ENCODE data around the gene RFESD. TPM values are rescaled to one million over a fixed set of nuclear protein-coding genes. Genes with fewer than 3 reads are reported as not detected.

RFESD gene
- total RNA-seq, 2 experiments from 2014 or later, result 1.3 to 1.5 TPM

GRCh38 chr5:95686651-95687050, 40.1 kb downstream of the RFESD start:
- no peak for TF ChIP-seq CTCF (IDR thresholded peaks at IDR 0.05)
- ChIA-PET POLR2A (no interaction called here), CTCF (no interaction called here)
- H3K36me3 Mint-ChIP-seq (ENCODE audit: low read depth), result no peaks in the 10 kb centered on the region
- intact Hi-C loops (cut with DNase I, micrococcal nuclease), result no loop called here
- H3K9me3 Mint-ChIP-seq, result peaks cover 5% of the 10 kb centered on the region
- Histone ChIP-seq H3K36me3 (ENCODE audit: insufficient read depth, low read length) (no peaks in the 10 kb centered on the region), H3K9me3 (ENCODE audit: control insufficient read depth in 1 of 2, insufficient read depth in 1 of 2, low read length in 2 of 2) (no peaks in the 10 kb centered on the region), H3K4me3 (ENCODE audit: low read length) (no peak overlapping the region), H3K27me3 (ENCODE audit: control insufficient read depth in 1 of 2, insufficient read depth in 2 of 2, low read length in 2 of 2) (no peaks in the 10 kb centered on the region), H3K27ac (ENCODE audit: low read depth in 1 of 2, low read length in 2 of 2) (no peak overlapping the region), H3K4me1 (ENCODE audit: insufficient read depth, low read length) (no peaks in the 10 kb centered on the region)
- ATAC-seq (ENCODE audit: poor library complexity) (no peak), DNase-seq (no peak)
- peaks cover 5% of the 10 kb centered on the region for H3K27me3 Mint-ChIP-seq
- H3K27ac Mint-ChIP-seq, result no peak overlapping the region
- H3K4me1 Mint-ChIP-seq (ENCODE audit: low read depth), result no peaks in the 10 kb centered on the region
- no peak overlapping the region for H3K4me3 Mint-ChIP-seq

- no peak overlapping the region for H3K27ac ChIP-seq (ENCODE audit: low read depth in 1 of 2, low read length in 2 of 2)
- Mint-ChIP-seq H3K9me3 (peaks cover 5% of the 10 kb centered on the region), H3K36me3 (ENCODE audit: low read depth) (no peaks in the 10 kb centered on the region), H3K4me1 (ENCODE audit: low read depth) (no peaks in the 10 kb centered on the region), H3K4me3 (no peak overlapping the region), H3K27ac (no peak overlapping the region), H3K27me3 (no peaks in the 10 kb centered on the region)
- H3K36me3 ChIP-seq (ENCODE audit: insufficient read depth, low read length), result no peaks in the 10 kb centered on the region
- CTCF ChIA-PET, result no interaction called here
- H3K9me3 ChIP-seq (ENCODE audit: control insufficient read depth in 1 of 2, insufficient read depth in 1 of 2, low read length in 2 of 2), result no peaks in the 10 kb centered on the region
- no peaks in the 10 kb centered on the region for H3K4me1 ChIP-seq (ENCODE audit: insufficient read depth, low read length)
- no peak for DNase-seq
- H3K27me3 ChIP-seq (ENCODE audit: control insufficient read depth in 1 of 2, insufficient read depth in 2 of 2, low read length in 2 of 2), result no peaks in the 10 kb centered on the region
- POLR2A ChIA-PET, result no interaction called here
- ATAC-seq (ENCODE audit: poor library complexity), result no peak
- H3K4me3 ChIP-seq (ENCODE audit: low read length), result no peak overlapping the region
- intact Hi-C loops (cut with DNase I, micrococcal nuclease), result no loop called here
- no peak for TF ChIP-seq CTCF (IDR thresholded peaks at IDR 0.05)
Measured at GRCh38 chr5:95689680-95690079, 43.1 kb downstream of the RFESD start.

- POLR2A ChIA-PET, result no interaction called here
- Mint-ChIP-seq H3K27ac (no peak overlapping the region), H3K4me1 (ENCODE audit: low read depth) (no peaks in the 10 kb centered on the region), H3K27me3 (no peaks in the 10 kb centered on the region), H3K36me3 (ENCODE audit: low read depth) (no peaks in the 10 kb centered on the region), H3K4me3 (no peak overlapping the region), H3K9me3 (peaks cover 5% of the 10 kb centered on the region)
- TF ChIP-seq CTCF (IDR thresholded peaks at IDR 0.05), result no peak
- no peak for ATAC-seq (ENCODE audit: poor library complexity)
- no peak for DNase-seq
- H3K4me1 ChIP-seq (ENCODE audit: insufficient read depth, low read length), result no peaks in the 10 kb centered on the region
- no peaks in the 10 kb centered on the region for H3K36me3 ChIP-seq (ENCODE audit: insufficient read depth, low read length)
- no peaks in the 10 kb centered on the region for H3K27me3 ChIP-seq (ENCODE audit: control insufficient read depth in 1 of 2, insufficient read depth in 2 of 2, low read length in 2 of 2)
- CTCF ChIA-PET, result no interaction called here
- intact Hi-C loops (cut with DNase I, micrococcal nuclease), result no loop called here
- no peak overlapping the region for H3K27ac ChIP-seq (ENCODE audit: low read depth in 1 of 2, low read length in 2 of 2)
- H3K9me3 ChIP-seq (ENCODE audit: control insufficient read depth in 1 of 2, insufficient read depth in 1 of 2, low read length in 2 of 2), result no peaks in the 10 kb centered on the region
- no peak overlapping the region for H3K4me3 ChIP-seq (ENCODE audit: low read length)
Measured at GRCh38 chr5:95690333-95690732, 43.8 kb downstream of the RFESD start.

All from CD4-positive, alpha-beta T cell (primary cell).